ENCODE measurements around the gene ZNF438.
"Not testable (repeated sequence)": the region's sequence is repeated elsewhere in the genome, so short reads cannot be mapped to it uniquely, and the experiment has no call there.

ZNF438 gene

DNA sequence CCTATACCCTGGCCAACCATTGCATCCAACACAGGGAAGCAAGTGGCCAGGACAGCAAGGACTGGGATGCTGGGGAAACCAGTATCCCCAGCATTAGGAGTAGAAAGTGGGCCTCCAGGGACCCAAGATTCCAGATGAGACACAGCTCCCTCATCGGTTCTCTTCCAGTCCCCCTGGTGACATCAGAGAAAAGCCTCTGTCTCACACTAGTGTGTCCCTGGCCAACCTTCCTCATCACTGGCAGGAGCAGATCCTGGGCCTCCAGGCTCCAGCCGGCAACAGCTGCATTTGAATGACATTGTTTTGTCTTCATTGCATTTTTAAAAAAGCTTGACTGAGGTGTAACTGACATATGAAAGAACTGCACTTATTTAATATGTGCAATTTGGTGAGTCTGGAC is 224.8 kb downstream of the ZNF438 start:
- DNase-seq (ENCODE audit: low spot score) = no peak

- DNase-seq (ENCODE audit: low spot score) = no peak
Observed at GRCh38 chr10:30805061-30805460, 226.6 kb downstream of the ZNF438 start.

- no peak for DNase-seq (ENCODE audit: low spot score)
Observed at GRCh38 chr10:30804478-30805055, 227.1 kb downstream of the ZNF438 start.

- DNase-seq (ENCODE audit: low spot score) = no peak
Observed at GRCh38 chr10:30803892-30804322, 227.8 kb downstream of the ZNF438 start.

GRCh38 chr10:30803058-30803457 is 228.6 kb downstream of the ZNF438 start:
- no peak for DNase-seq (ENCODE audit: low spot score)

DNA sequence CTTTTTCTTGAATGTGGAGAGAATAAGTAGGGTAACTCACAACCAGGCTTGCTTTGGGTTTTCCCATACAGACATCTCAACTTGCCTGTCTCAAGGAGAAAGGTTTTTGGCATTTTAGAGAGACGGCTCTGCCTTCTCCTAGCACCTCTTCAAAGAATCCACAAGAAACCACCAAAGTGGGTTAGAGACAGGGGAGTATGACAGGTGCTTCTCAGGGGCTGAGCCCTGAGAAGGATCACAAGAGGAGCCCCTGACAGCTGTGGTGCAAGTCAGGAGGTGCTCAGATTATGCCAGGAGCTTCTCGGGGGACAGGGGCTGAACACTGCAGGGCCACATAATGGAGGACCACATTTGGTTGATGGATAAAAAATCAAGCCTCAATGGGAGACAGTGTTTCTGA is 231.3 kb downstream of the ZNF438 start:
- DNase-seq (ENCODE audit: low spot score) = no peak

DNA sequence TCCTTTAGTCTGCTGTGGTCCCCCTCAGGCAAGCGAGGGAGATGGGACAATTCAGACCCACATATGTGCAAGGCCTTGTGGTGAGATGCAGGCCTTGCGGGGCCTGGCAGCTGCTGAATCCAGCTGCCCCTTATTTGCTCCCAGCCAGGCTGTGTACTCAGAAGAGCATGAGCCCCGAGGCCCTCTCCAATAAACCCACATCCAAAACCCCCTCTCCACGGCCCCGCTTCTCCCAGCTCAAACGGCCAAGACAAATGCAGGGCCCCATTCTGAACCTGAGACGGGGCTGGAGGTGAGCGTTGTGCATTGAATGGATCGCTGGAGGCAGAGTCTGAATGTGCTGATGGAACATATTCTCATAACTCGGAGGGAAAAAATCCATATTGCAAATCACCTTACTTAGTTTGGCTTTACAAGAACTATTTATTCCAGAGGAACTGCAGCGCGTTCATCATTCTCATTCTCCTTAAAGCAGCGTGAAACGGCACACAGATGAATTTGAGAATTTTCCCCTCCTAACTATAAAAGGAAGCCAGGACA is 232.9 kb downstream of the ZNF438 start:
- no peak for DNase-seq (ENCODE audit: low spot score)

- not testable (repeated sequence) for DNase-seq (ENCODE audit: low spot score)
Observed at GRCh38 chr10:30795024-30795423, 236.6 kb downstream of the ZNF438 start.

Data from kidney tubule cell (primary cell).